Keratinocyte (primary cell): ENCODE results near the gene HSPA12B. TPM values are rescaled to one million over a fixed set of nuclear protein-coding genes. Genes with fewer than 3 reads are reported as not detected.

Experiments used
- DNase-seq: peaks from one replicate; pipeline ENCODE4 v3.0.0-alpha.2; 2011; ENCODE audit warnings: low read depth, missing footprints, low spot score
- FAIRE-seq: peaks from 2 replicates; lab custom pipeline; 2011; peaks lifted over from hg19 to GRCh38; lab: Jason Lieb, UNC
- H2AFZ ChIP-seq: 2 replicates; pipeline ENCODE4 v1.6.0; 2012; ENCODE audit warnings: low read length, control low read depth, inconsistent platforms; ENCODE audit not compliant: control insufficient read depth
- H3K27ac ChIP-seq: 2 replicates; pipeline ENCODE4 v1.5.1; 2011; ENCODE audit warnings: low read length; ENCODE audit not compliant: control insufficient read depth, insufficient read depth
- H3K27me3 ChIP-seq: 3 replicates; pipeline ENCODE4 v1.6.0; 2011; ENCODE audit warnings: low read length; ENCODE audit not compliant: control insufficient read depth, insufficient read depth; ENCODE audit errors: extremely low read depth
- H3K36me3 ChIP-seq, 2 experiments: 2 replicates in 1 of 2; 3 replicates in 1 of 2; pipeline ENCODE4 v1.5.1; 2011; ENCODE audit warnings: low read length in 2 of 2, mild to moderate bottlenecking in 1 of 2; ENCODE audit not compliant: control insufficient read depth in 2 of 2, insufficient read depth in 2 of 2; ENCODE audit errors: extremely low read depth in 1 of 2
- H3K4me1 ChIP-seq: 3 replicates; pipeline ENCODE4 v1.5.1; 2011; ENCODE audit warnings: low read length; ENCODE audit not compliant: control insufficient read depth, insufficient read depth; ENCODE audit errors: extremely low read depth
- H3K4me2 ChIP-seq: 3 replicates; pipeline ENCODE4 v1.6.0; 2011; ENCODE audit warnings: low read depth, low read length; ENCODE audit not compliant: control insufficient read depth, insufficient read depth; ENCODE audit errors: extremely low read depth
- H3K4me3 ChIP-seq, 3 experiments: fragments of 200-600 bp in 1 of 3; sonication (generic) in 1 of 3; 2 replicates in 2 of 3; 3 replicates in 1 of 3; pipeline ENCODE4 v1.5.1; 2011 to 2016; ENCODE audit warnings: low read length in 3 of 3, mild to moderate bottlenecking in 3 of 3, control low read depth in 2 of 3, inconsistent platforms in 1 of 3, low read depth in 1 of 3, mixed read lengths in 1 of 3, mixed run types in 1 of 3, moderate library complexity in 1 of 3; ENCODE audit not compliant: control insufficient read depth in 2 of 3, insufficient read depth in 2 of 3; ENCODE audit errors: extremely low read depth in 1 of 3
- H3K79me2 ChIP-seq: 2 replicates; pipeline ENCODE4 v1.6.0; 2012; ENCODE audit warnings: low read length; ENCODE audit not compliant: control insufficient read depth, insufficient read depth
- H3K9ac ChIP-seq: 3 replicates; pipeline ENCODE4 v1.6.0; 2011; ENCODE audit warnings: low read length; ENCODE audit not compliant: control insufficient read depth, insufficient read depth; ENCODE audit errors: extremely low read depth
- H3K9me1 ChIP-seq: 3 replicates; pipeline ENCODE4 v1.6.0; 2011; ENCODE audit warnings: low read length; ENCODE audit not compliant: control insufficient read depth, insufficient read depth; ENCODE audit errors: extremely low read depth
- H3K9me3 ChIP-seq: 2 replicates; pipeline ENCODE4 v1.5.1; 2012; ENCODE audit warnings: low read depth, low read length; ENCODE audit not compliant: control insufficient read depth
- H4K20me1 ChIP-seq: 3 replicates; pipeline ENCODE4 v1.6.0; 2011; ENCODE audit warnings: low read length; ENCODE audit not compliant: control insufficient read depth, insufficient read depth; ENCODE audit errors: extremely low read depth
- CTCF ChIP-seq, 3 experiments: IDR thresholded peaks in 1 of 3; conservative IDR thresholded peaks in 1 of 3; optimal IDR thresholded peaks in 1 of 3; 2 replicates in 2 of 3; 3 replicates in 1 of 3; pipeline versions ENCODE3 to v1.5.1; 2011; ENCODE audit warnings: low read length in 3 of 3, mild to moderate bottlenecking in 3 of 3, moderate library complexity in 2 of 3, control low read depth in 1 of 3, inconsistent platforms in 1 of 3; ENCODE audit not compliant: insufficient read depth in 2 of 3; ENCODE audit errors: extremely low read depth in 1 of 3
- EZH2 ChIP-seq: IDR thresholded peaks from one replicate; pipeline ENCODE4 v1.6.1; 2012; ENCODE audit warnings: inconsistent platforms, mild to moderate bottlenecking, low read length, moderate library complexity
- dilution Hi-C: fragments of 300-500 bp; cut with MboI; formaldehyde crosslinking; loops from one replicate; pipeline ENCODE4 v1.7.0; 2020; ENCODE audit warnings: low sequenced_read_pairs; ENCODE audit not compliant: extremely low pct_ligation_motif_present
- polyA plus RNA-seq, 5 experiments: library from polyadenylated mRNA; depleted of rRNA in 3 of 5; stranded (reverse) in 3 of 5; stranded (forward) in 1 of 5; unstranded in 1 of 5; fragments of >200 nt; gene quantifications; 1 replicate in 1 of 5; 2 replicates in 3 of 5; 3 replicates in 1 of 5; pipeline versions ENCODE4 v1.2.1 to v1.2.3, GENCODE V29; 2011 to 2012; ENCODE audit warnings: missing spikeins in 2 of 5, low read depth in 1 of 5, low replicate concordance in 1 of 5

The HSPA12B gene
- polyA plus RNA-seq, 1 donor (not counting 4 experiments of a cell fraction or from before 2014, with no cell fraction given) = not detected

- no peak overlapping the region for H3K4me2 ChIP-seq
- dilution Hi-C loops = no loop called here
- H3K27ac ChIP-seq = no peak overlapping the region
- DNase-seq = no peak
- H4K20me1 ChIP-seq = no peaks in the 10 kb centered on the region
- no peak overlapping the region for H3K9ac ChIP-seq
- H2AFZ ChIP-seq = no peak overlapping the region
- TF ChIP-seq CTCF (optimal IDR thresholded peaks at IDR 0.05 in 1 of 3, IDR thresholded peaks at IDR 0.05 in 1 of 3, conservative IDR thresholded peaks at IDR 0.05 in 1 of 3; ENCODE audit: extremely low read depth in 1 of 3, insufficient read depth in 2 of 3, low read length in 3 of 3) (no peak), EZH2 (no peak)
- no peaks in the 10 kb centered on the region for H3K36me3 ChIP-seq
- no peak for FAIRE-seq
- no peak overlapping the region for H3K4me3 ChIP-seq
- H3K9me3 ChIP-seq = no peaks in the 10 kb centered on the region
- no peaks in the 10 kb centered on the region for H3K9me1 ChIP-seq
- peaks cover 7% of the 10 kb centered on the region for H3K27me3 ChIP-seq
- H3K79me2 ChIP-seq = no peaks in the 10 kb centered on the region
- H3K4me1 ChIP-seq = no peaks in the 10 kb centered on the region
Observed at GRCh38 chr20:3691897-3692296, 40.6 kb upstream of the HSPA12B start.

GRCh38 chr20:3692706-3693294, 39.7 kb upstream of the HSPA12B start:
- no peaks in the 10 kb centered on the region for H3K9me1 ChIP-seq
- no peak overlapping the region for H3K27ac ChIP-seq
- no peak overlapping the region for H3K4me3 ChIP-seq
- no peaks in the 10 kb centered on the region for H3K27me3 ChIP-seq
- no peak for FAIRE-seq
- no peaks in the 10 kb centered on the region for H3K36me3 ChIP-seq
- H2AFZ ChIP-seq = no peak overlapping the region
- H3K4me2 ChIP-seq = no peak overlapping the region
- H4K20me1 ChIP-seq = no peaks in the 10 kb centered on the region
- dilution Hi-C loops = no loop called here
- no peaks in the 10 kb centered on the region for H3K79me2 ChIP-seq
- H3K9me3 ChIP-seq = no peaks in the 10 kb centered on the region
- DNase-seq = no peak
- H3K4me1 ChIP-seq = no peaks in the 10 kb centered on the region
- TF ChIP-seq CTCF (optimal IDR thresholded peaks at IDR 0.05 in 1 of 3, IDR thresholded peaks at IDR 0.05 in 1 of 3, conservative IDR thresholded peaks at IDR 0.05 in 1 of 3; ENCODE audit: extremely low read depth in 1 of 3, insufficient read depth in 2 of 3, low read length in 3 of 3) (no peak), EZH2 (no peak)
- H3K9ac ChIP-seq = no peak overlapping the region
